Neural cell (in vitro differentiated cells): ENCODE results near the gene ZCCHC2. TPM values are rescaled to one million over a fixed set of nuclear protein-coding genes. Genes with fewer than 3 reads are reported as not detected.

Experiments
- H2AFZ ChIP-seq: fragments of 200-600, 300-800 bp; sonication (generic), shearing (Covaris generic); 2 replicates; pipeline ENCODE4 v1.6.0; 2014; ENCODE audit warnings: low read depth, mild to moderate bottlenecking, antibody characterized with exemption, low read length, moderate library complexity
- H3F3A ChIP-seq: fragments of 200-600 bp; shearing (Covaris generic); 2 replicates; pipeline ENCODE4 v1.6.1; 2016; ENCODE audit warnings: mild to moderate bottlenecking, moderate library complexity, mixed read lengths, antibody characterized with exemption, low read length; ENCODE audit not compliant: insufficient read depth, poor library complexity, severe bottlenecking
- H3K27ac ChIP-seq: fragments of 200-600, 300-800 bp; sonication (generic), shearing (Covaris generic); 2 replicates; pipeline ENCODE4 v1.5.1; 2014; ENCODE audit warnings: mild to moderate bottlenecking, low read length, moderate library complexity
- H3K27me3 ChIP-seq: fragments of 300-800, 200-600 bp; sonication (generic), shearing (Covaris generic); 2 replicates; pipeline ENCODE4 v1.6.0; 2014; ENCODE audit warnings: mild to moderate bottlenecking, low read depth, low read length, moderate library complexity; ENCODE audit not compliant: insufficient read depth
- H3K36me3 ChIP-seq: fragments of 300-800, 200-600 bp; sonication (generic), shearing (Covaris generic); 2 replicates; pipeline ENCODE4 v1.5.1; 2014; ENCODE audit warnings: mild to moderate bottlenecking, antibody characterized with exemption, low read length, moderate library complexity; ENCODE audit not compliant: insufficient read depth
- H3K4me2 ChIP-seq: fragments of 300-800, 200-600 bp; sonication (generic), shearing (Covaris generic); 2 replicates; pipeline ENCODE4 v1.6.0; 2014; ENCODE audit warnings: mild to moderate bottlenecking, low read length
- H3K4me3 ChIP-seq: fragments of 300-800, 200-600 bp; sonication (generic), shearing (Covaris generic); 2 replicates; pipeline ENCODE4 v1.5.1; 2014; ENCODE audit warnings: mild to moderate bottlenecking, low read length, moderate library complexity
- H3K79me2 ChIP-seq: fragments of 200-600 bp; shearing (Covaris generic); replicated peaks from 2 replicates; pipeline ENCODE4 v1.6.0; 2014; ENCODE audit warnings: mild to moderate bottlenecking, low read length, moderate library complexity; ENCODE audit not compliant: insufficient read depth
- H3K9ac ChIP-seq: fragments of 300-800, 200-600 bp; sonication (generic), shearing (Covaris generic); 2 replicates; pipeline ENCODE4 v1.6.1; 2016; ENCODE audit warnings: mild to moderate bottlenecking, low read length, mixed read lengths
- H3K9me2 ChIP-seq: fragments of 200-600 bp; shearing (Covaris generic); 2 replicates; pipeline ENCODE4 v1.6.1; 2016; ENCODE audit warnings: mild to moderate bottlenecking, low read length, mixed read lengths; ENCODE audit not compliant: insufficient read depth
- H3K9me3 ChIP-seq: fragments of 200-600, 300-800 bp; sonication (generic), shearing (Covaris generic); 2 replicates; pipeline ENCODE4 v1.6.1; 2016; ENCODE audit warnings: mild to moderate bottlenecking, mixed run types, low read length, moderate library complexity, mixed read lengths
- H4K20me1 ChIP-seq: fragments of 200-600 bp; shearing (Covaris generic); 2 replicates; pipeline ENCODE4 v1.6.1; 2016; ENCODE audit warnings: mild to moderate bottlenecking, mixed run types; ENCODE audit not compliant: insufficient read depth
- CTCF ChIP-seq: fragments of 450-650 bp; IDR thresholded peaks from 2 replicates; pipeline ENCODE4 v1.5.1; 2014; ENCODE audit warnings: antibody characterized with exemption, mild to moderate bottlenecking, moderate library complexity; ENCODE audit not compliant: poor library complexity, severe bottlenecking
- EP300 ChIP-seq: fragments of 450-650 bp; conservative IDR thresholded peaks from 2 replicates; pipeline ENCODE4 v1.6.1; 2014; ENCODE audit warnings: antibody characterized with exemption, mild to moderate bottlenecking, moderate library complexity; ENCODE audit not compliant: poor library complexity, severe bottlenecking
- MXI1 ChIP-seq: fragments of 450-650 bp; conservative IDR thresholded peaks from 2 replicates; pipeline ENCODE4 v1.6.1; 2014; ENCODE audit warnings: antibody characterized with exemption, mild to moderate bottlenecking; ENCODE audit not compliant: poor library complexity, severe bottlenecking
- POLR2AphosphoS5 ChIP-seq: IDR thresholded peaks from 2 replicates; pipeline ENCODE4 v1.6.1; 2012
- RAD21 ChIP-seq: fragments of 450-650 bp; conservative IDR thresholded peaks from 2 replicates; pipeline ENCODE4 v1.6.1; 2014; ENCODE audit warnings: antibody characterized with exemption, mild to moderate bottlenecking, moderate library complexity
- REST ChIP-seq: IDR thresholded peaks from 2 replicates; pipeline ENCODE4 v1.6.1; 2012; ENCODE audit warnings: borderline replicate concordance
- SMC3 ChIP-seq: fragments of 450-650 bp; conservative IDR thresholded peaks from 2 replicates; pipeline ENCODE4 v1.6.1; 2014; ENCODE audit warnings: antibody characterized with exemption, mild to moderate bottlenecking, moderate library complexity; ENCODE audit not compliant: poor library complexity
- TAF1 ChIP-seq: IDR thresholded peaks from 2 replicates; pipeline ENCODE4 v1.6.1; 2012; ENCODE audit warnings: low read depth
- polyA plus RNA-seq: library from polyadenylated mRNA; depleted of rRNA; stranded (reverse); fragments of >200 nt; gene quantifications from 2 replicates; pipeline ENCODE4 v1.2.3, GENCODE V29; 2014

The ZCCHC2 gene
- polyA plus RNA-seq, 1 donor from 2014 or later, result 3.8 TPM

- Histone ChIP-seq H3K9me2 (no peaks in the 10 kb centered on the region), H3F3A (no peaks in the 10 kb centered on the region), H3K9ac (no peak overlapping the region), H3K4me2 (no peak overlapping the region), H3K9me3 (no peaks in the 10 kb centered on the region), H3K4me3 (no peak overlapping the region), H2AFZ (no peak overlapping the region), H4K20me1 (no peaks in the 10 kb centered on the region), H3K36me3 (no peaks in the 10 kb centered on the region), H3K27me3 (peaks cover 2% of the 10 kb centered on the region), H3K79me2 (no peaks in the 10 kb centered on the region), H3K27ac (no peak overlapping the region)
- TF ChIP-seq SMC3 (no peak), MXI1 (no peak)
Measured at GRCh38 chr18:62609764-62610163, 86.9 kb downstream of the ZCCHC2 start.

- Histone ChIP-seq H3K9me2 (no peaks in the 10 kb centered on the region), H4K20me1 (no peaks in the 10 kb centered on the region), H3K79me2 (no peaks in the 10 kb centered on the region), H3K36me3 (no peaks in the 10 kb centered on the region), H3K4me3 (peak overlapping the region; percentile 50), H3F3A (no peaks in the 10 kb centered on the region), H3K27ac (no peak overlapping the region), H3K4me2 (no peak overlapping the region), H3K27me3 (peaks cover 2% of the 10 kb centered on the region), H3K9me3 (no peaks in the 10 kb centered on the region), H3K9ac (no peak overlapping the region), H2AFZ (no peak overlapping the region)
- TF ChIP-seq MXI1 (no peak), EP300 (no peak)
Measured at GRCh38 chr18:62610351-62610700, 87.5 kb downstream of the ZCCHC2 start.

- Histone ChIP-seq H3K27me3 (peaks cover 2% of the 10 kb centered on the region), H3K4me2 (no peak overlapping the region), H3K4me3 (peak overlapping the region; percentile 50), H3K79me2 (no peaks in the 10 kb centered on the region), H3K9me2 (no peaks in the 10 kb centered on the region), H3K27ac (no peak overlapping the region), H3F3A (no peaks in the 10 kb centered on the region), H2AFZ (no peak overlapping the region), H3K9me3 (no peaks in the 10 kb centered on the region), H4K20me1 (no peaks in the 10 kb centered on the region), H3K36me3 (no peaks in the 10 kb centered on the region), H3K9ac (no peak overlapping the region)
- TF ChIP-seq CTCF (no peak), POLR2AphosphoS5 (peak; percentile 88), TAF1 (no peak), EP300 (peak; percentile 40), RAD21 (no peak), SMC3 (no peak), REST (no peak), MXI1 (no peak)
Measured at GRCh38 chr18:62610701-62611411, 88.0 kb downstream of the ZCCHC2 start.
